Mucosa of descending colon (tissue), 3 donors: ENCODE results near the gene ENHO. TPM values are rescaled to one million over a fixed set of nuclear protein-coding genes. Genes with fewer than 3 reads are reported as not detected.

Source experiments
- ATAC-seq: fragments of 200-7000 bp; cut with Tn5 transposase; one replicate; pipeline ENCODE4 v1.9.1; 2020; ENCODE audit warnings: mild to moderate bottlenecking, moderate library complexity
- DNase-seq, 3 donors: peaks; one replicate each; pipeline ENCODE4 v3.0.0-alpha.2; 2020
- H3K36me3 ChIP-seq: fragments of 200-600 bp; one replicate; pipeline ENCODE4 v1.8.0; 2021; ENCODE audit warnings: low read depth, mild to moderate bottlenecking
- H3K4me1 ChIP-seq: fragments of 200-600 bp; one replicate; pipeline ENCODE4 v1.8.0; 2021; ENCODE audit warnings: low read depth, mild to moderate bottlenecking
- H3K4me3 ChIP-seq: fragments of 200-600 bp; one replicate; pipeline ENCODE4 v1.8.0; 2021; ENCODE audit warnings: mild to moderate bottlenecking
- H3K9me3 ChIP-seq: fragments of 200-600 bp; one replicate; pipeline ENCODE4 v1.8.0; 2021; ENCODE audit warnings: mild to moderate bottlenecking
- CTCF ChIP-seq: fragments of 200-600 bp; IDR thresholded peaks from one replicate; pipeline ENCODE4 v1.8.0; 2022; ENCODE audit warnings: antibody characterized with exemption, mild to moderate bottlenecking
- intact Hi-C, 2 donors: fragments of 100-400 bp; cut with DNase I in 1 of 2; cut with micrococcal nuclease in 1 of 2; formaldehyde crosslinking; loops; one replicate each; pipeline versions ENCODE4 v1.11.0 to v1.11.1; 2022; cut with DNase I, micrococcal nuclease
- total RNA-seq, 3 donors: library from RNA; stranded (reverse); fragmentation: NEBNext Ultra II Directional in 2 of 3; extraction: Animal tissue kit (Norgen Biotek cat#: 25700) in 2 of 3; gene quantifications; one replicate each; pipeline versions ENCODE4 v1.2.1 to v1.2.4, GENCODE V29; 2021 to 2023
- donor health status: DM: no; HTN: no; CAD: no; lungs with moderate emphysema.
- donor health status: DM: no; HTN: no; CAD: no.
- donor health status: DM: no; HTN: yes; CAD: no.

ENHO gene
- total RNA-seq, 3 donors from 2014 or later = 1.4 to 2.0 (median 1.5) TPM

GRCh38 chr9:34513567-34514214 lies 9.1 kb downstream of the ENHO start:
- DNase-seq (no peak), ATAC-seq (no peak)
- TF ChIP-seq CTCF = no peak
- no peaks in the 10 kb centered on the region for H3K36me3 ChIP-seq
- intact Hi-C loops = no loop called here
- no peaks in the 10 kb centered on the region for H3K9me3 ChIP-seq
- no peaks in the 10 kb centered on the region for H3K4me1 ChIP-seq
- H3K4me3 ChIP-seq = no peak overlapping the region

GRCh38 chr9:34512131-34513078 lies 10.4 kb downstream of the ENHO start:
- H3K9me3 ChIP-seq = no peaks in the 10 kb centered on the region
- peak; percentile 18 for ATAC-seq
- H3K4me1 ChIP-seq = no peaks in the 10 kb centered on the region
- no peak for TF ChIP-seq CTCF
- intact Hi-C loops = no loop called here
- no peak overlapping the region for H3K4me3 ChIP-seq
- H3K36me3 ChIP-seq = no peaks in the 10 kb centered on the region
- no peak for DNase-seq

GRCh38 chr9:34510497-34511468 lies 12.0 kb downstream of the ENHO start:
- Histone ChIP-seq H3K9me3 (no peaks in the 10 kb centered on the region), H3K4me1 (no peaks in the 10 kb centered on the region), H3K36me3 (no peaks in the 10 kb centered on the region), H3K4me3 (no peak overlapping the region)
- DNase-seq = no peak
- no peak for TF ChIP-seq CTCF
- peak; percentile 21 for ATAC-seq
- intact Hi-C loops = no loop called here

- no peak for TF ChIP-seq CTCF
- Histone ChIP-seq H3K4me3 (no peak overlapping the region), H3K36me3 (no peaks in the 10 kb centered on the region), H3K4me1 (no peaks in the 10 kb centered on the region), H3K9me3 (no peaks in the 10 kb centered on the region)
- DNase-seq (no peak), ATAC-seq (no peak)
- intact Hi-C loops = loop anchor here in 1 of 2 donors (10.0 kb wide), 1 partner anchor 64 kb away; no protein-coding TSS in a partner anchor
Measured at GRCh38 chr9:34508951-34509350, 13.8 kb downstream of the ENHO start.

DNA sequence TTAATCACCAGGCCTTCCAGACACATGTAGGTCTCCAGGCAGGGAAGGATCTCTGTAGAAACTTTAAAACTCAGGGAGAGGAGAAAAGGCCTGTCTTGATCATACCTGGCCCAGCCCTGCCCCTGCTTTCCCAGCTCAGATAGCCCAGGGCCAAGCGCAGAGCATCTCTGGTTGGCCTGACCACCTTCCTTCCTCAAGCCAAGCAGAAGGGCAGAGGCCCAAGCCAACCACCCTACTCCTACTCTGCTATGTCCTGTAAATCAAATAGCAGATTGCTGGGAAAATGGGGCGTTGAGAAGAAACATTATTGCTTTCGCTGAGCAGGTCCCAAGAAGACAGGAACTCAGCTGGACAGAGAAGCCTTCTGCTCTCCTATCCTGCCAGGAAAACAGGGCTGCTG lies 14.3 kb downstream of the ENHO start:
- Histone ChIP-seq H3K4me1 (no peaks in the 10 kb centered on the region), H3K4me3 (no peak overlapping the region), H3K36me3 (no peaks in the 10 kb centered on the region), H3K9me3 (no peaks in the 10 kb centered on the region)
- intact Hi-C loops = loop anchor here in 1 of 2 donors (10.0 kb wide), 1 partner anchor 64 kb away; no protein-coding TSS in a partner anchor
- ATAC-seq (no peak), DNase-seq (no peak)
- no peak for TF ChIP-seq CTCF
